Mucosa of gallbladder (tissue), 1 donor: ENCODE results near the gene TCF25. TPM values are rescaled to one million over a fixed set of nuclear protein-coding genes. Genes with fewer than 3 reads are reported as not detected.
"Not testable (repeated sequence)": the region's sequence is repeated elsewhere in the genome, so short reads cannot be mapped to it uniquely, and the experiment has no call there.

Source experiments
- DNase-seq: peaks from one replicate; pipeline ENCODE4 v3.0.0-alpha.2; 2020; ENCODE audit warnings: low spot score
- total RNA-seq: library from RNA; stranded (reverse); gene quantifications from one replicate; pipeline ENCODE4 v1.2.1, GENCODE V29; 2021
- donor health status: DM: no; HTN: no; CAD: no.

TCF25 gene
- total RNA-seq, 1 donor from 2014 or later: 175 TPM

- no peak for DNase-seq
These were observed 46.4 kb downstream of the TCF25 start for GRCh38 chr16:89919535-89920406.

GRCh38 chr16:89920723-89921122 is 47.3 kb downstream of the TCF25 start:
- no peak for DNase-seq

GRCh38 chr16:89921131-89921701 is 47.8 kb downstream of the TCF25 start:
- DNase-seq: no peak

GRCh38 chr16:89921702-89922476 is 48.5 kb downstream of the TCF25 start:
- peak; percentile 50 for DNase-seq

GRCh38 chr16:89922477-89922883 is 49.1 kb downstream of the TCF25 start:
- peak; percentile 58 for DNase-seq

- DNase-seq: peak; percentile 58
These were observed 49.7 kb downstream of the TCF25 start, which contains the start of gene TUBB3 for GRCh38 chr16:89922884-89923639. TUBB3 (plus strand) TSS chr16:89923342; CDS start chr16:89923402, 60 bp downstream.

- DNase-seq: no peak
These were observed 50.4 kb downstream of the TCF25 start for GRCh38 chr16:89923640-89924296.

- no peak for DNase-seq
These were observed 51.0 kb downstream of the TCF25 start for GRCh38 chr16:89924297-89924924.

GRCh38 chr16:89924925-89925307 is 51.5 kb downstream of the TCF25 start:
- no peak for DNase-seq

- no peak for DNase-seq
These were observed 52.2 kb downstream of the TCF25 start for GRCh38 chr16:89925596-89926079.

- DNase-seq: no peak
These were observed 58.0 kb downstream of the TCF25 start for GRCh38 chr16:89931305-89931896.

- DNase-seq: no peak
These were observed 58.6 kb downstream of the TCF25 start for GRCh38 chr16:89931964-89932363.

- not testable (repeated sequence) for DNase-seq
These were observed 60.6 kb downstream of the TCF25 start for GRCh38 chr16:89934019-89934418.

GRCh38 chr16:89934611-89935553 is 61.5 kb downstream of the TCF25 start:
- DNase-seq: no peak

GRCh38 chr16:89935620-89936019 is 62.2 kb downstream of the TCF25 start:
- not testable (repeated sequence) for DNase-seq

- DNase-seq: no peak
These were observed 62.6 kb downstream of the TCF25 start for GRCh38 chr16:89936034-89936433.

- DNase-seq: no peak
These were observed 63.1 kb downstream of the TCF25 start for GRCh38 chr16:89936508-89936907.

GRCh38 chr16:89936981-89937380 is 63.6 kb downstream of the TCF25 start:
- no peak for DNase-seq
